HG03095 (cell line): ENCODE results near the gene ADARB1.

ENCODE experiments used
- ATAC-seq: cut with Tn5 transposase; IDR thresholded peaks from one replicate; pipeline ENCODE4 v1.9.1; 2021; ENCODE audit warnings: moderate library complexity; ENCODE audit not compliant: unreplicated experiment

ADARB1 gene

DNA sequence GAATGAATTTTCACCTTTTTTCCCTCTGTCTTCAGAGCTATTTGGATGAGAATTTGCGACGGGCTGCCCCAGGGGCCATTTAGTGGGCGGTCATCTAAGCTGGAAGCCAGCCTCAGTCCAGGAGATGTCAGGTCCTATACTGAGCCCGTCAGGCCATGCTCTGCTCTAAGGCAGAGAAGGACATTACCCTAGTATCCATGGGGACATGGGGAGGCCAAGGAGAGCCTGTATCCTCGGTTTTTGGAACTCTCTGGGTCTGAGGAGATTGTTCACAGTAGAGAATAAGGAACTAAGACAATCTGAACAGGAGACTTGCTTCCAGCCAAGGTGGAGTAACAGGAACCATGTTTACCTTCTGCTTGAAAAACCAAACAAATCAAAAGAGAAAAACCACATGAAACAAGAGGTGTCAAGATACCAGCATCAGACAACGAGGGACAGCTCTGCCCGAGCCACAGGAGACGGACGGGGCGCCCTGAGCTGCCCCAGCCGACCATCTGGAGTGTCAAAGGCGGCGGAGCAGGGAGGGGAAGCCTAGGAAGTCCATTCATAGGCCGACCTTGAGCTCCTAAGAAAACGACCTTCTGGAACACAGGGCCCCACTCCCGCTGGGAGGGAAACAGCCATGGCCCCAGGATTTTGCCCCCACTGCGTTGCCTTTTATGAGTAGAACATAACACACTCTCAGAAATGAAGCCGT lies 20.0 kb upstream of the ADARB1 start:
- no peak for ATAC-seq

DNA sequence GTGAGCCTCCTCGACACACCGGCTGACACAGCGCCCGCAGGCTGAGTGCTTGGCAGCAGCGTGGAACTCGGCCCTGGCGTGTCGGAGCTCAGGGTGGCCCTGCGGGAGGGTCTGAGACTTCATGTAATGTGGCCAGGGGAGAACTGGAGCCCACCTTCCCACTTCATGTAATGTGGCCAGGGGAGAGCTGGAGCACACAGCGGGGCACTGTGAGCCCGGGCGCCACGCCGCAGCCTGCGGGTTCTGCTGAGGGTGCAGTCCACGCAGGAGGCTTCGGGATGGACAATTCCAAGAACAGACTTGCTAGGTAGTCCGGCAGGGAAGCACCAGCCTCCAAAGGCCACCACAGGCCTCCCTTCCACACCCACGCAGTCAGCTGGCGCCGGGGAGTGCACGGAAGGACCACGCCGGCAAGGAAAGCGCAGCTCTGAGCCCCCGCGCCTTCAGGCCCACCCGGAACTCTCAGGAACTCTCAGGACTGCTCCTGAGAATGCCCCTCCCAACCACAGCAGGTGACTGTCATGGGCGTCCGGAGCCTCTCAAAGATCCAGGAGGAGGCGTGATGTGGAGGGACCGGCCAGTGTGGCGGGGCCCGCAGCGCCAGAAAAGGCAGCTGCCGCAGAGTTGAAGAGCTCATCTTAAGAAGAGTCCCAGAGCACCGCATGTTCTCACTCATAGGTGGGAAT lies 19.3 kb upstream of the ADARB1 start:
- ATAC-seq: no peak

DNA sequence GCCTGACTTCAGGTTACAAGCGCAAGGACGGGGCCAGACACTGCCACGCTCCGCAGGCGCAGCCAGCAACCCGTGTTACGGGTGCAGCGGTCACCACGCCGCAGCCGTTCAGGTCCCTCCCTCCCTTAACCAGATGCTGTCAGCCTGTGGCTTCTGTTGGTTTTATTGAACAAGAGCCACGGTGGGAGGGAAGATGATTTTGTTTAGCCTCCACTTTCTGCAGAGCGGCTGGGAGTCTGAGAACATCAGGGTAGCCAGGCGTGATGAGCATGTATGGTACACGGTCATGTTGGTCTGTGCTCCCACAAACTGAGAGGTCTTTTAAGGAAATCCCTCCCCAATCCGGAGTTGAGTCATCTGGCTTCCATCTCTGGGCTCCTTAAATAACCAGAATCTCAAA lies 18.5 kb upstream of the ADARB1 start:
- no peak for ATAC-seq

DNA sequence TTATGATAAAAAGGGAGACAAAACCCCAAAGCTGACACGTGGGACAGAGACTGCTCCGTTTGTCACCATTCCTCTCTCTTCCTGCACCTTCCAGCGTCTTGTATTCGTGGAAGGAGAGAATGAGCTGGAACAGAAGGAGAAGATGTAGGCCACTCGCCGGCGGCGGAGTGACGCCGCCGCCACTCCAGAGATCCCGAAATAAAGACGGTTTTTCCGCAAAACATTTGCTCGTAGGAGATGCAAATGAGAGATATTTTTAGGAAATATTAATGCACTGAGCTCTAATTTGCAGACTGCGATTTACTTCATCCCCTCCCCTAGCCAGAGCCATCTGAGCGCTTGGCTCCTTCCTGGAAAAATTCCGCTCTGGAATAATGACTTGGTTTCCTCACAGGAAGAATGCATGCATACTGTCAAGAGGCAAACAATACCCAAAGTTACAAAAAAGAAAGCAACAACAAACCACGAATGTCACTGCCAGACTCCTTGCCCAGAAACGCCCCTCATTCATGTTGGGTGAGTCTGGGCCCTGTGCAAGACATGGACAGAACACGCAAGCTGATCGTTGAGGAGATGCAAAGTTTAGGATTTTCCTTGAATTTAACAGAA lies 18.0 kb upstream of the ADARB1 start:
- no peak for ATAC-seq

DNA sequence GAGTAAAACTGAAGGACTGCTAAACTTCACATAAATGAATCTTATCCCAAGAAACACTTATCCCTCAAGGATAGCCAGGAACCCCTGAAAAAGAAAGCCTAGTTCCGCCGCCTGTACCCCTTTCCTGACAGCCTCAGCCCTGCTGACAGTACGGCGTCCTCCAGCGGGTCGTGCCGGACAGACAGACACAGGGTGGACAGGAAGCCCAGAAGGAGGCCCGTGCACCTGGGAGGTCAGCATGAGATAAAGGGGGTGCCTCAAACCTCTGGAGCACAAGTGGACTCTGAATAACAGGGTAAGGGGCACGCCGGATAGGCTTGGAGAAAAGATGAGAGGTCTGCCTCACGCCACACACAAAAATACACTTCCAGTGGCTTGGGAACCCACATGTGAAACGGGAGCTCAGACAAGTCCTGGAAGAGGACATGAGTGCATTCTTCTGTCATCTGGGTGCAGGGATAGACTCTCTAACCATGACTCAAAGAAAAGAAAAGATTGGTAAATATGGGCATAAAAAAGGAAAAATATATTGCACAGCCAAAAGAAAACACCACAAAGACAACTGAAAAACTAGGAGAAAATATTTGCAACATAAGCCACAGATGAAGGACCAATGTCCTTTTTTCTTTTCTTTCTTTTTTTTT lies 17.3 kb upstream of the ADARB1 start:
- ATAC-seq: no peak

DNA sequence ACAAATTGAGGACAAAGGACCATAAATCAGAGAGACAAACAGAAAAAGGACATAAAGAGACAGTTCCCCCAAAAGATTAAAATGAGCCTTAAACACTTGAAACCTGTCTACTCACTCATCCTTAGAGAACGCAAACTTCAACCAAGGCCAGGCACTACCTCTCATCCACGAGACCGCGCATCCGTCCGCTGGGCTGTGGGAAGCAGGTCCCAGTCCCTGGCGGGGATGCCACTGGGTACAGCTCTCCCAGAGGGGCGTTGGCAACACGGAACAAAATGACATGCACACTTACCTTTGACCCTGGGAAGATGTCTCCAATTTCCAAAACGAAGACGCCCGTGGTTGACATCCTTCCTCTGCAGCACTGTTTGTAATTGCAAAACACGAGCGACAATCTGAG lies 16.5 kb upstream of the ADARB1 start:
- ATAC-seq: no peak

DNA sequence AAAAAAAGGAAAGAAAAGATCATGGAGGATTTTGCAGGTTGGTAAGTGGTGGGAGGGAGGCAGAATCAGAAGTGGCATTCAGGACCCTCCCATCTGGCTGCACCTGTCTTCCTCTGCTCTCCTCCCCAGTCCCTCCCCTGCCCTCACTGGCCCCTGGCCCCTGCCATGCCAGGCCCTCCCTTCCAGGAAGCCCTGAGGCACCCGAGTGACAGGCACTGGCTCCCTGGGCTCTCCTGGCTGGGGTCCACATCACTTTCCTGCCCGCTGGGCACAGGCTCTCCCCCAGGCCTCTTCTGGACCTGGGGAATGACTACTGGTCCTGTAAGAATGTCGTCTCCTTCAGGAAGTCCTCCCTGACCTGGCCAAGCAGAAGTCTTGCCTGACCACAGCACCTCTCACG lies 15.3 kb upstream of the ADARB1 start:
- ATAC-seq: no peak

DNA sequence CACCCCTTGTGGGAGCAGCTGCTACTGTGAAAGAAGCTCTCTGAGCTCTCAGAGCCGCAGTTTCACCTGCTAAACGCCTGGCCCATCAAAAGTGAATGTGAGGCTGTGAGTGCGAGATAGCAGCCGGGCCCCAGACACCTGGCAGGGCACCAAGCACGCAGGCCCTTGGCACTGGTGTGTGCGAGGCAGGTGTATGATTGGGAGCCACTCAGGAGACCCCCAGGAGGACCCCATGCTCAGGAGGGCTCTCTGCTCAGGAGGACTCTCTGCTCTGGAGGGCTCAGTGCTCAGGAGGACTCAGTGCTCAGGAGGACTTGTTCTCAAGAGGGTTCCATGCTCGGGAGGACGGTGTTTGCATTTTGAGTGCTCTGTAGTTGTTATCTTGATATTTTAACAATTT lies 14.3 kb upstream of the ADARB1 start:
- no peak for ATAC-seq

DNA sequence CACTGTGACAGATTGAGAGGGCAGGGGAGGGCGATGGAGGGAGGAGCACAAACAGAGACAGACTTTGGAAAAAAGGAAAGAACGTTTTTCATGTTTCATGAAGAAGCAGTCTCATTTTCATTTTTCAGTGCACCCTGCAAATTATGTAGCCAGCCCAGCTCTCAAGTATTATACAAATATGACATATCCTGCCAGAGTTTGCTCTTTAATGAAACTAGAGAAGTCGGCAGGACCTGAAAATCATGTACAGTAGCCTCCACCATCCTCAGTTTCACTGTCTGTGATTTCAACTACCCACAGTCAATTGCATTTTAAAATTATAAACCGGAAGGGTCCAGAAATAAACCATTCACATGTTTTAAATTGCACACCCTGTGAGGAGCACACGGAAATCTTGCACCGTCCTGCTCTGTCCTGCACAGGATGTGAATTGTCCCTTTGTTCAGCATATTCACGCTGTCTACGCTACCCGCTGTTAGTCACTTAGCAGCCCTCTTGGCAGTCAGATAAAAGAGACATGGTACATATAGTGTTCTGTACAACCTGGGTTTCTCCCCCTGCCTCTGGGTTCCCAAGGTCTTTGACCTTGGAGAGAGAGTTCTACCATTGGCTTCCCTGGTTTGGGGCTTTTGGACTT lies 13.6 kb upstream of the ADARB1 start:
- ATAC-seq: no peak

DNA sequence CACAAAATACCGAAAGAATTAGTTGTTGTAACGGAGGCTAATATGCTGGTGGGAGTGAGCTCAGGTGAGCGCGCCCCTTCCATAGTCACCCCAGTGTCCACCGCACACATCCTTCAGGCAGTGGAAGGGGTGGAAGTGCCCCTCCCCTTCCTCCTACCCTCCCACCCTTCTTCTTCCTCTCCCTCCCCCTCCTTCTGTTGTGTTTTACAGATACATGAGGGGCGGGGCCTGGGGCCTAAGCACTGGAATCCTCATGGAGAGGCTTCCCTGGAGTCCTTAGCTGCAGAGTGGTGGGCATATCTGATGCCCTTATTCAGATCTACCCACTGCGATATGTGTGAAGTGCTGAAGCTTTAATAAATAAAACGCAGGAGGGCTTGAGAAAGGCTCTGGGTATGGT lies 10.3 kb upstream of the ADARB1 start:
- ATAC-seq: no peak

DNA sequence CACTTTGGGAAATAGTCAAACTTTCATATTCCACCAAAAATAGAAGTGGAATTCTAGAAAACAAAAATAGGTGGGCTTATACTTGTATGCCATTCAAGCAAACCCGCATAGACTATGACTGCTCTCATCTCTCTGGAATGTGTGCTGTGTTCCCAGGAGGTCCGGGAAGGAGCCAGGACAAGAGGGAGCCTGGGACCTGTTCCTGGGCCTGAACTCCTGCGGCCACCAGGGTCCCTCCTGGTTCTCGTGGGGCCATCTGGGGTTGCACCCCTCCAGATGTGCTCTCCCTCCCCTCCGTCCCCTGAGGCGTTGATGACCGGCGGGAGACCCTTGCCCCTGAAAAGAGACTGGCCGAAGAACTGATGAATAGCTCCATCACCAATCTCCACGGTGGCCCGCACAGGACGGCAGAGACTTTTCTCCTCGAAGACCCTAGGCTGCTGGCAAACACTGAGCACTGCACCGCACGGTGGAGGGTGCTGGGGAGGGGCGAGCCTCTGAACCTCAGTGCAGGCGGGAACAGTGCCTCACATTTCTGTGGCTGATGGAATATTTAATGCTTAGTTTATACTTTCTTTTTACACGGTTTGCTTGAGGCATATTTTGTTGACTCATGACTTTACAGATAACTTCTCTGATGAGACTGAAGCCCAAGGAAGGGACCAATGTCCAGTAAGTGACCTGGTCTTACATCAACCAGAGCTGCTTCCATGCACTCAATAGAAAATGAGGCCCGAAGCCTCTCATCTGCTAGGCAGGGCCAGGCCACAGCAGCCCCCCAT lies 9.6 kb upstream of the ADARB1 start:
- ATAC-seq: no peak

DNA sequence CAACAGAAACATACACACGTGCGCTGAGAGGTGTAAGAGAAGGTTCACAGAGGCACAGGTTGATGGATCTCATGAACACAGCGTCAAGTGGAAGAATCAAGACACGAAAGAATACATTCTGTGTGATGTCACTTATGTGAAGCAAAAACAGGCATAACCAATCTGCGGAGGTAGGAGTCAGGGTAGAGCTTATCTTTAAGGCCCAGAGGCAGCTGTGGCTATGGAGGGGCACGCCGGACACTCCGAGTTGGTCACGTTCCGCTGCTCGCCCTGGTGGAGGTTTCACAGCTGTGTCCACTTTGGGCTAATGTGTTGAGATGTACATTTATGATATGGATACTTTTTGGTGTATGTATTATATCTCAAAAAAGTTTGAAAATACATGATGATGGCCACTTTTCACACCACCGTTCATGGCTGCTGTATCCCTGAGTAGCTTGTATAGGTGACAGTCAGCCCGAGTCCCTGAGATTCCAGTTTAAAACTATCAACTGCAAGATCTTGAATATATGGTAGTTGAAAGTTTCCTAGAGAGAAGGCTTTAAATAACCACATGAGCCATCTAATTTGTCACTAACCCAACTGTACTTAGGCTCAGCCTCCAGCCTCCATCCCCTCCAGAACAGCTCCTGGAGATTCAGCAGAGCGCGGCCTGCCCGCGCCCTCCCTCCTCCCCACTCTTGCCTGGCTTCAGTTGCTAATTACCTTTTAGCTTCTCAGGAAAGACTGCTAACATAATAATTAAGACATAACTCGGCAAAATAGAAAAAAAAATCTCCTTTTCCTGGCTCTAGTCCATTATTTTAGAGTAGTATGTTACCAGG lies 6.7 kb upstream of the ADARB1 start:
- no peak for ATAC-seq

DNA sequence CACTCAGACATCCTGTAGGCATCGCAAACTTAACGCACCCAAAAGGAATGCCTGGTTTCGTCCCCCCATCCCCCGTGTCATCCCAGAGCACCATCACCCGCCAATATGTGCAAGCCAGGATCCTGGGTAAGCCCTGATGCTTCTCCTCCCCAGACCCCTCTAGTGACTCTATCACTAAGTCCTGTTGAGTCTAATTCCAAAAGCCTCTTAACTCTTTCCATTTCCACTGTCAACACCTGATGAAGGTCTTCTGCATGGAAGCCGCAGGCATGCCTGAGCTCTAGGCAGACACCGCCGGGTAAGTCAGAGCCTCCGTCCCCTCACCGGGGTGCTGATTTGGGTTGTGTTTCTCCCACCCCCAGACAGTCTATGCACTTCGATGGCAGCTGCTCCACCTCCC lies 5.3 kb upstream of the ADARB1 start:
- no peak for ATAC-seq

DNA sequence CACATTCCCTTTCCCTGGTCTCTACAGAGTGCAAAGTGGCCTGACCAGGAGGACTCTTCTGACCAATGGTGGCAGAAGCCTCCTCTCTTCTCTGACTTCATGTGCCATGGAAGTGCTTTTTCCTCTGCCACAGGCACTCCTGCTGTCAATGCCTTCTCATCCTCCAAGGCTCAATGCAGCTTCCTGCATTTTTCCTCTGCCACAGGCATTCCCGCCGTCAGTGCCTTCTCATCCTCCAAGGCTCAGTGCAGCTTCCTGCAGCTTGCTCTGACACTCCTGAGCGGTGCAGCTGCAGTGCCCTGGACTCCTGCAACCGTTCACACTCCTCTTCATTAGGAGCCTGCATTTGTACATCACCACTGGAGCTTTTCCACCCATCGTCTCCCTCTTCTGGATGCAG lies 4.7 kb upstream of the ADARB1 start:
- ATAC-seq: no peak

DNA sequence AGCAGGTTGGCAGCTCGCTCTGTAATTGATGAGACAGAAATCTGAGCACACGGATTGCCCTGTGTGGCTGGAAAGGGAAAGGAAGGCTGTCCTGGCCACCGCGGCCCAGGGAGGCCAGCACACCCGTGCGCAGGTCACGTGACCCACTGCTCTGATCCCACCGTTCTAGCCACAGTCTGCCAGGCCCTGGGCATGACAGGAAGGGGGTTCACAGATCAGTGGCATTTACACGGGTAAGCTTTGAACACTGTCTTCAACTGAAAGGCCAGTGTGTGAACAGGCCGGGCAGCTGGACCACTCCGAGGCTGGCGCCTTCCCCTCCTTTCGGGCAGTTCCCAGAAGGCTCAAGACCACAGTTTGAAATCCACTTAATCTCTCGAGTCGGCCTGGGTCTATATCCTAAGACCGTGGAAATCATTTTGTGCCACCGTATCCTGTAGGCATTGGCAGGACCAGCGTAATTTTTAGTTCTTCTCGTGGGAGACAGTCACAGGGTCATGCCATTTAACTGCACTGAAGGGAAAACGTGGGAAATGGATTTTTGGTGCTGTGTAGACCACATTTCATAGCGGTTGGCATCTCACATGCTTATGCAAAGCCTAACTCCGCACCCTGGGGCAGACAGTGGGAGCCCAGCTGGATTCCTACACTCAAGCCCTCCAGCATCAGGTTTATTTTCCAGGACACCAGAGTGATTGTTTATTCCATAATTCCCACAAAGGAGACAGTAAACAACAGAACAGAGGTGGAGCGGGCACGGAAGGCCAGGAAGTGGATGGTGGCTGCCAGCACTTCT lies 3.1 kb upstream of the ADARB1 start:
- no peak for ATAC-seq

DNA sequence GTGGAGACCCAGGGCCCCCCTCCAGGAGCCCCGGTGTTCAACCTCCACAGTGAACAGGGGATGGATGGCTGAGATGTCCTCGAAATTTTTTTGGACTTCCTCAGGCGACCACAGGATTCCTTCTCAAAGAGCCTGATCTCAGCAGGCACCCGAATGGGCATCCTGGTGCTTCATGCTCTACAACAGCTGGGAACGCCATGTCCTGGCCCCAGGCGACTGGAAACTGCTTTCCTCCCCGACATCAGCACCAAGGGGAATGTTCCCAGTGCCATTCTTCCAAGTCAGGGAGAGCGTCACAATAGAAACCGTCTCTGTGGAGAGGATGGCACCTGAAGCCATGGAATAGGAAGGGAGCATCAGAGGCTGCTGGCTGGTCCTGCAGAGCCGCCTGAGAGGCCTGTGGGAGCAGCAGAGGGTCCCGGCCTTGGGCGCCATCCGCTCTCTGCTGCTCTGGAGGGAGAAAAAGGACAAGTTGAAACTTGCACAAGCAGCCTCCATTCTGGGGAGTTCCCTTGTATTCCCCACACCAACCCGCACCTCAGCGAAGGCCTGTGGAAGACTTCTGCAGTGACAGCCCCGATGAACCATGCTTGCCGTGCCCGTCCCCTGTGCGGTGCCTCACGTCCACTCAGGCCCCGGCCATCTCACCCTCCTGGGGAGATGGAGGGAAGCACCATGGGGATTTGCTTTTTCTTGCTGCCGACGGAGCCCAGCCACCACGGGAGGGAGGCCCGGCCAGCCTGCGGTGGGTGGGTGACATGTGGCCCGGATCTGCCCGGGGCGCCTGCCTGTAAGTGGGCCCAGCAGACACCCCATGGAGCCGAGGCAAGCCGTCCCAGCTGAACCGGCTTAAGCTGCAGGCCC lies 2.3 kb upstream of the ADARB1 start:
- ATAC-seq: no peak

DNA sequence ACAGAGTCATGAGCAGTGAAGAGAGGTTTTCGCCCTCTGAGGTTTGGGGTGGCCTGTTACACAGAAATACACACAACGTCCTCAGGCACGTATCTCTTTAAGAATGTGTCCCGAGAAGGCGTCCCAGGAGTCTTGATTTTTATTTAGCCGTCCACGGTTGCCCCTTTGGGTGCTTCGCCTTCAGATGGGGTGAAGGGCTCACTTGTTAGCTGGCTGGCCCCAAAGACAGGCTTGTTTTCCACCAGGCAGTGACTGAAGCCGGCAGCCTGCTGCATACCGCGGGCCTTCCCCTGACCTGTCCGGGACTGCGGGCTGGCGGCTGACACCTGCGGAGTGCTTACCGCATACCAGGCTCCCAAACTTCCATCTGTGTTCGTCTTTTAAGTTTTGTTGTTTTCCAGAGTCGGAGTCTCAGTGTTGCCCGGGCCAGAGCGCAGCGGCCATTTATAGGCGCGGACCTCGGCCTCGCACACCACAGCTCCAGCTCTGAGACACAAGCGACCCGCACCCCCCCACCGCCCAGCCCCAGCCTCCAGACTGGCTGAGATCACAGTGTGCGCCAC lies 1.6 kb upstream of the ADARB1 start:
- no peak for ATAC-seq
